ENCODE data around the gene S100A14. TPM values are rescaled to one million over a fixed set of nuclear protein-coding genes. Genes with fewer than 3 reads are reported as not detected.

Gene S100A14
- total RNA-seq, 1 experiment from 2014 or later = 624 TPM

DNA sequence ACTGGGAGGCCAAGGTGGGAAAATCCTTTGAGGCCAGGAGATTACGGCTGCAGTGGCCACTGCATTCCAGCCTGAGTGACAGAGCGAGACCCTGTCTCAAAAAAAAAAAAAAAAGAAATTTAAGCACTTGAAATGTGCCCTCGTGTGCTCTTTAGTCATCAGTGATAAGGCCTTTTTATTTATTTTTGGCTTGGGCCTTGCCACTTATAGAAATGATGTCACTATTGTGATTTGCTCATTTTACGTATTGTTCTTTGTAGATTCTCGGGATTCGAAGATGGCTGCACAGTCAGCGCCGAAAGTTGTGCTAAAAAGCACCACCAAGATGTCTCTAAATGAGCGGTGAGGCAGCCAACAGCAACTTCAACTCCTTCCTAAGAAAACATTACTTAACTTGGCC lies 20.2 kb upstream of the S100A14 start:
- Mint-ChIP-seq H3K4me1 (ENCODE audit: low read depth, unreplicated experiment) (peaks cover 20% of the 10 kb centered on the region), H3K4me3 (ENCODE audit: unreplicated experiment) (peak overlapping the region; percentile 49), H3K27ac (ENCODE audit: unreplicated experiment) (no peak overlapping the region), H3K27me3 (ENCODE audit: insufficient read depth, unreplicated experiment) (no peaks in the 10 kb centered on the region), H3K9me3 (ENCODE audit: unreplicated experiment) (peaks cover 5% of the 10 kb centered on the region), H3K36me3 (ENCODE audit: insufficient read depth, unreplicated experiment) (peaks cover 74% of the 10 kb centered on the region)
- DNase-seq = no peak
- Histone ChIP-seq H3K4me3 (ENCODE audit: low read depth, low read length) (no peak overlapping the region), H3K9me3 (no peaks in the 10 kb centered on the region), H3K4me1 (peaks cover 8% of the 10 kb centered on the region), H3K27me3 (replicated peaks; ENCODE audit: control insufficient read depth, insufficient read depth, low read length) (no peaks in the 10 kb centered on the region), H3K36me3 (ENCODE audit: control insufficient read depth, insufficient read depth, low read length) (peaks cover 4% of the 10 kb centered on the region)
- ChIA-PET POLR2A (no interaction called here), CTCF (no interaction called here)
- TF ChIP-seq, protein P1, sequence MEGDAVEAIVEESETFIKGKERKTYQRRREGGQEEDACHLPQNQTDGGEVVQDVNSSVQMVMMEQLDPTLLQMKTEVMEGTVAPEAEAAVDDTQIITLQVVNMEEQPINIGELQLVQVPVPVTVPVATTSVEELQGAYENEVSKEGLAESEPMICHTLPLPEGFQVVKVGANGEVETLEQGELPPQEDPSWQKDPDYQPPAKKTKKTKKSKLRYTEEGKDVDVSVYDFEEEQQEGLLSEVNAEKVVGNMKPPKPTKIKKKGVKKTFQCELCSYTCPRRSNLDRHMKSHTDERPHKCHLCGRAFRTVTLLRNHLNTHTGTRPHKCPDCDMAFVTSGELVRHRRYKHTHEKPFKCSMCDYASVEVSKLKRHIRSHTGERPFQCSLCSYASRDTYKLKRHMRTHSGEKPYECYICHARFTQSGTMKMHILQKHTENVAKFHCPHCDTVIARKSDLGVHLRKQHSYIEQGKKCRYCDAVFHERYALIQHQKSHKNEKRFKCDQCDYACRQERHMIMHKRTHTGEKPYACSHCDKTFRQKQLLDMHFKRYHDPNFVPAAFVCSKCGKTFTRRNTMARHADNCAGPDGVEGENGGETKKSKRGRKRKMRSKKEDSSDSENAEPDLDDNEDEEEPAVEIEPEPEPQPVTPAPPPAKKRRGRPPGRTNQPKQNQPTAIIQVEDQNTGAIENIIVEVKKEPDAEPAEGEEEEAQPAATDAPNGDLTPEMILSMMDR (IDR thresholded peaks at IDR 0.05; ENCODE audit: insufficient read depth in 1 of 2, low read depth in 1 of 2, low read length in 1 of 2, severe bottlenecking in 1 of 2, unreplicated experiment in 1 of 2) = no peak
- intact Hi-C loops (cut with micrococcal nuclease; ENCODE audit: unreplicated experiment) = no loop called here
- BruUV-seq (replicated peaks) = no TSS peak

DNA sequence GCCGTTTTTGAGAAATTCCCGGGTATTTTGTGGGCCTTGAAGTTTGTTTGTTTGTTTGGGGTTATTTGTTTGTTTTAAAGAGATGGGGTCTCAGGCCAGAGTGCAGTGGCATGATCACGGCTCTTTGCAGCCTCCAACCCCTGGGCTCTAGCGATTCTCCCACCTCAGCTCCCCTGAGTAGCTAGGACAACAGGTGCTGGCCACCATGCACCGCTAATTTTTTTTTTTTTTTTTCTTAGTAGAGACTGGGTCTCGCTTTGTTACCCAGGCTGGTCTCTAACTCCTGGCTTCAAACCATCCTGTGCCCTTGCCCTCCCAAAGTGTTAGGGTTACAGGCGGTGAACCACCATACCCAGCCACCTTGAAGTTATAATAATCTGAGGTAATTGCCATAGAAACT lies 19.7 kb upstream of the S100A14 start:
- intact Hi-C loops (cut with micrococcal nuclease; ENCODE audit: unreplicated experiment) = loop anchor here (2.0 kb wide), 1 partner anchor 35 kb away; the partner anchor contains the start of gene ILF2
- no TSS peak for BruUV-seq (replicated peaks)
- Histone ChIP-seq H3K4me1 (peaks cover 12% of the 10 kb centered on the region), H3K9me3 (no peaks in the 10 kb centered on the region), H3K27me3 (replicated peaks; ENCODE audit: control insufficient read depth, insufficient read depth, low read length) (no peaks in the 10 kb centered on the region), H3K4me3 (ENCODE audit: low read depth, low read length) (no peak overlapping the region), H3K36me3 (ENCODE audit: control insufficient read depth, insufficient read depth, low read length) (peaks cover 4% of the 10 kb centered on the region)
- peak overlapping the region; percentile 47 for H3K4me3 Mint-ChIP-seq (ENCODE audit: unreplicated experiment)
- no peaks in the 10 kb centered on the region for H3K27me3 Mint-ChIP-seq (ENCODE audit: insufficient read depth, unreplicated experiment)
- peaks cover 24% of the 10 kb centered on the region for H3K4me1 Mint-ChIP-seq (ENCODE audit: low read depth, unreplicated experiment)
- no peak for DNase-seq
- CTCF ChIA-PET = no interaction called here
- POLR2A ChIA-PET = no interaction called here
- H3K9me3 Mint-ChIP-seq (ENCODE audit: unreplicated experiment) = peaks cover 5% of the 10 kb centered on the region
- peaks cover 70% of the 10 kb centered on the region for H3K36me3 Mint-ChIP-seq (ENCODE audit: insufficient read depth, unreplicated experiment)
- no peak overlapping the region for H3K27ac Mint-ChIP-seq (ENCODE audit: unreplicated experiment)
- TF ChIP-seq, protein P1 (IDR thresholded peaks at IDR 0.05; ENCODE audit: insufficient read depth in 1 of 2, low read depth in 1 of 2, low read length in 1 of 2, severe bottlenecking in 1 of 2, unreplicated experiment in 1 of 2) = no peak

DNA sequence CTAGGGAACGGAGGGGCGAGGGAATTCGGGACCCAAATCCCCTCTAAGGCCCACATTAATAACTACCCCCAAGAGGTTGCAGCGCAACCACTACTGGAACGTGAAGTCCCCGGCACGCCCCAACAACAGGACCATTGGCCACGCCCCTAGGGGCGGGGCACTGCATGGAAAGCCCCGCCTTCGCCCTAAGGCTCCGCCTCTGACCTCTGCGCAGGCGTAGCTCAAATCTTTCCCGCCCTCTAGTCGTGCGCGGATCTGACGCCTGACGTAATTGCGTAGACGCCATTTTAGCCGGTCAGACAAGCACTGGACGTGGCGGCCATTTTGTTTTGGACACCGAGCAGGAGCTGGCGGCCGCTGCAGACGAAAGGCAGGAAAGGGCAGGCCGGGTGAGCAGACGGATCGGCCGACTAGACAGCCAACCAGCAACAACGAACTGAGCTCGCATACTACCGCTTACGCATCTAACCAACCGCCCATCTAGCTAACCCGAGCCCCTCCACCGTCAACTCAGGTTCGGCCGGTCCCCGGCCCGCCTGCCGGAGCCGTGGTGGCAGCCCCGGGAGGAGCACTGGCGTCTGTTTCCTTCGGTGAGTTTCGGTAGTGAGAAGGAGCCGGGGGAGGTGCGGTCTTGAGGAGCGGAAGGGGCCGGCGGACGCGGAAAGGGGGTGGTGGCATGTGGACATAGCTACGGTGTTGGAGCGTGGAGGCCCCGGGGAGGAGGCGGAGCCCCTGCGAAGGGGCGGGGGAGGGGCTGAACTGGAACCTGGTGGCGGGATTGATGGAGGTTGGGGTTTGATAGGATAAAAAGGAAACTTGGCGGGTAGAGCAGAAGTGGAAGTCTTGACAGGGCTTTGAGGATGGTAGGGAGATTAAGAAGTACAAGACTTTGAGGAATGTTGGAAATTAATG lies 17.9 kb upstream of the S100A14 start, which contains the start of gene CHTOP:
TSS of gene CHTOP (plus strand) at position 313 of the 912 bp plus-strand sequence. CDS start 2,523 bp downstream, outside the sequence.
- Mint-ChIP-seq H3K27ac (ENCODE audit: unreplicated experiment) (peak within 1 kb of the TSS; percentile 99), H3K36me3 (ENCODE audit: insufficient read depth, unreplicated experiment) (peaks cover 57% of the 10 kb centered on the region), H3K27me3 (ENCODE audit: insufficient read depth, unreplicated experiment) (no peaks in the 10 kb centered on the region), H3K4me1 (ENCODE audit: low read depth, unreplicated experiment) (peaks cover 33% of the 10 kb centered on the region), H3K9me3 (ENCODE audit: unreplicated experiment) (peaks cover 5% of the 10 kb centered on the region), H3K4me3 (ENCODE audit: unreplicated experiment) (peak within 1 kb of the TSS; percentile 98)
- Histone ChIP-seq H3K4me3 (ENCODE audit: low read depth, low read length) (peak within 1 kb of the TSS; percentile 84), H3K4me1 (peaks cover 26% of the 10 kb centered on the region), H3K9me3 (no peaks in the 10 kb centered on the region), H3K27me3 (replicated peaks; ENCODE audit: control insufficient read depth, insufficient read depth, low read length) (no peaks in the 10 kb centered on the region), H3K36me3 (ENCODE audit: control insufficient read depth, insufficient read depth, low read length) (peaks cover 4% of the 10 kb centered on the region)
- DNase-seq = peak; percentile 95 to 97
- intact Hi-C loops (cut with micrococcal nuclease; ENCODE audit: unreplicated experiment) = loop anchor here (2.0 to 5.0 kb wide), 2 partner anchors 37 to 108 kb away; partner anchors contain the start of gene ILF2
- CTCF ChIA-PET = interaction anchor here (0.6 to 2.1 kb wide), 12 partner anchors 14 to 125 kb away, joined by 3 to 16 read pairs (median 4); partner anchors contain the start of genes S100A14 and S100A16
- BruUV-seq (replicated peaks) = TSS peak; percentile 81
- TF ChIP-seq, protein P1 (IDR thresholded peaks at IDR 0.05; ENCODE audit: insufficient read depth in 1 of 2, low read depth in 1 of 2, low read length in 1 of 2, severe bottlenecking in 1 of 2, unreplicated experiment in 1 of 2) = no peak
- POLR2A ChIA-PET = interaction anchor here (0.5 to 2.2 kb wide), 29 partner anchors 10 to 344 kb away, joined by 3 to 34 read pairs (median 4); partner anchors contain the start of genes GATAD2B, INTS3, JTB and S100A14

All from Caco-2 (cell line).